PC-9 (cell line): Measurements from ENCODE around the gene GATAD2A. TPM values are rescaled to one million over a fixed set of nuclear protein-coding genes. Genes with fewer than 3 reads are reported as not detected.

Experiments used
- BruUV-seq: library from RNA; stranded (reverse); fragments of 400-500 nt; replicated peaks from 2 replicates; lab custom pipeline; 2021; lab: Mats Ljungman, UMichigan
- CTCF ChIA-PET: fragments of 300-600 bp; sonication (Branson Sonifier 250); formaldehyde crosslinking; loops from one replicate; lab custom pipeline; 2022; ENCODE audit warnings: antibody characterized with exemption; lab: Charles Lee
- POLR2A ChIA-PET: fragments of 300-600 bp; sonication (Branson Sonifier 250); formaldehyde crosslinking; loops from one replicate; lab custom pipeline; 2022; ENCODE audit warnings: antibody characterized with exemption; ENCODE audit not compliant: unreplicated experiment; lab: Charles Lee
- DNase-seq, 2 experiments: peaks; one replicate each; pipeline versions ENCODE4 v3.0.0 to v3.0.0-alpha.2; 2015 to 2022; ENCODE audit warnings: mixed read lengths in 1 of 2
- H2AFZ ChIP-seq: fragments of 200-600 bp; sonication (generic); 2 replicates; pipeline ENCODE4 v1.8.1; 2017; ENCODE audit warnings: antibody characterized with exemption
- H3F3A ChIP-seq: fragments of 200-600 bp; sonication (generic); 2 replicates; pipeline ENCODE4 v1.8.1; 2017; ENCODE audit warnings: antibody characterized with exemption, mild to moderate bottlenecking, low read depth; ENCODE audit not compliant: insufficient read depth
- H3K27ac ChIP-seq: fragments of 200-600 bp; sonication (generic); 2 replicates; pipeline ENCODE4 v1.6.1; 2016; ENCODE audit warnings: mixed run types
- H3K27me3 ChIP-seq: fragments of 200-600 bp; sonication (generic); 2 replicates; pipeline ENCODE4 v1.6.1; 2016; ENCODE audit warnings: low read depth, mixed run types; ENCODE audit not compliant: insufficient read depth
- H3K36me3 ChIP-seq: fragments of 200-600 bp; sonication (generic); 2 replicates; pipeline ENCODE4 v1.6.1; 2016; ENCODE audit warnings: low read depth, mixed run types
- H3K4me1 ChIP-seq: fragments of 200-600 bp; sonication (generic); replicated peaks from 2 replicates; pipeline ENCODE4 v1.6.1; 2016; ENCODE audit warnings: mixed run types; ENCODE audit not compliant: insufficient read depth
- H3K4me2 ChIP-seq: fragments of 200-600 bp; sonication (generic); 2 replicates; pipeline ENCODE4 v1.6.1; 2017; ENCODE audit warnings: mixed run types
- H3K4me3 ChIP-seq: fragments of 200-600 bp; sonication (generic); 2 replicates; pipeline ENCODE4 v1.6.1; 2016; ENCODE audit warnings: mixed run types
- H3K79me2 ChIP-seq: fragments of 200-600 bp; sonication (generic); 2 replicates; pipeline ENCODE4 v1.6.1; 2017; ENCODE audit warnings: low read depth, mixed run types
- H3K9me2 ChIP-seq: fragments of 200-600 bp; sonication (generic); 2 replicates; pipeline ENCODE4 v1.8.1; 2017; ENCODE audit warnings: mild to moderate bottlenecking; ENCODE audit not compliant: insufficient read depth
- H3K9me3 ChIP-seq: fragments of 200-600 bp; sonication (generic); 2 replicates; pipeline ENCODE4 v1.8.1; 2016; ENCODE audit warnings: low read depth; ENCODE audit not compliant: insufficient read depth
- H4K20me1 ChIP-seq: fragments of 200-600 bp; sonication (generic); 2 replicates; pipeline ENCODE4 v1.8.1; 2017; ENCODE audit not compliant: insufficient read depth
- EZH2 ChIP-seq: fragments of 200-600 bp; sonication (generic); IDR thresholded peaks from 2 replicates; pipeline ENCODE4 v1.8.0; 2017; ENCODE audit warnings: antibody characterized with exemption, low read depth
- intact Hi-C: fragments of 100-400 bp; cut with micrococcal nuclease; formaldehyde crosslinking; loops from one replicate; pipeline ENCODE4 v1.10.0; 2022; ENCODE audit not compliant: unreplicated experiment
- total RNA-seq: library from RNA; stranded (reverse); gene quantifications from 2 replicates; pipeline ENCODE4 v1.2.3, GENCODE V29; 2021
- TF ChIP-seq, protein P1 (sequence below): fragments of 200-600 bp; sonication (generic); conservative IDR thresholded peaks from 2 replicates; pipeline ENCODE4 v1.6.1; 2017; ENCODE audit warnings: mixed run types, antibody characterized with exemption, mild to moderate bottlenecking, moderate library complexity

GATAD2A gene
- total RNA-seq, 1 experiment from 2014 or later, result 129 TPM

DNA sequence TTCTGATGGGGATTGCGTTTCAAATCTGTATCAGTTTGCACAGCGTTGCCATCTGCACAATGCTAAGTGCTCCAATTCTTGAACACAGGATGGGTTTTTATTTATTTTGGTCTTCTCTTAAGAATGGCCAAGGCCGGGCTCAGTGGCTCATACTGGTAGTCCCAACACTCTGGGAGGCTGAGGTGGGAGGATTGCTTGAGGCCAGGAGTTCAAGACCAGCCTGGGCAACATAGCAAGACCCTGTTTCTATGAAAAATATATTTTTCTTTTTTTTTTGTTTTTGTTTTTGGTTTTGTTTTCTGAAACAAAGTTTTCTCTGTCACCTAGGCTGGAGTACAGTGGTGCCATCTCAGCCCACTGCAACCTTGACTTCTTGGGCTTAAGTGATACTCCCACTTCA is 117.7 kb downstream of the GATAD2A start:
- H3K4me2 ChIP-seq, result no peak overlapping the region
- no peaks in the 10 kb centered on the region for H3K9me2 ChIP-seq
- intact Hi-C loops, result no loop called here
- no peak for DNase-seq
- H3K27ac ChIP-seq, result no peak overlapping the region
- H3K36me3 ChIP-seq, result peaks cover 10% of the 10 kb centered on the region; the same call in 1 of the 2 replicates
- H3K4me1 ChIP-seq, result no peaks in the 10 kb centered on the region
- H2AFZ ChIP-seq, result no peak overlapping the region
- peaks cover 58% of the 10 kb centered on the region for H4K20me1 ChIP-seq
- ChIA-PET POLR2A (no interaction called here), CTCF (no interaction called here)
- TF ChIP-seq, protein P1, sequence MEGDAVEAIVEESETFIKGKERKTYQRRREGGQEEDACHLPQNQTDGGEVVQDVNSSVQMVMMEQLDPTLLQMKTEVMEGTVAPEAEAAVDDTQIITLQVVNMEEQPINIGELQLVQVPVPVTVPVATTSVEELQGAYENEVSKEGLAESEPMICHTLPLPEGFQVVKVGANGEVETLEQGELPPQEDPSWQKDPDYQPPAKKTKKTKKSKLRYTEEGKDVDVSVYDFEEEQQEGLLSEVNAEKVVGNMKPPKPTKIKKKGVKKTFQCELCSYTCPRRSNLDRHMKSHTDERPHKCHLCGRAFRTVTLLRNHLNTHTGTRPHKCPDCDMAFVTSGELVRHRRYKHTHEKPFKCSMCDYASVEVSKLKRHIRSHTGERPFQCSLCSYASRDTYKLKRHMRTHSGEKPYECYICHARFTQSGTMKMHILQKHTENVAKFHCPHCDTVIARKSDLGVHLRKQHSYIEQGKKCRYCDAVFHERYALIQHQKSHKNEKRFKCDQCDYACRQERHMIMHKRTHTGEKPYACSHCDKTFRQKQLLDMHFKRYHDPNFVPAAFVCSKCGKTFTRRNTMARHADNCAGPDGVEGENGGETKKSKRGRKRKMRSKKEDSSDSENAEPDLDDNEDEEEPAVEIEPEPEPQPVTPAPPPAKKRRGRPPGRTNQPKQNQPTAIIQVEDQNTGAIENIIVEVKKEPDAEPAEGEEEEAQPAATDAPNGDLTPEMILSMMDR, result no peak
- TF ChIP-seq EZH2, result no peak
- H3K27me3 ChIP-seq, result no peaks in the 10 kb centered on the region
- H3K79me2 ChIP-seq, result peaks cover 47% of the 10 kb centered on the region
- H3F3A ChIP-seq, result no peaks in the 10 kb centered on the region
- no peak overlapping the region for H3K4me3 ChIP-seq
- BruUV-seq, result no TSS peak
- H3K9me3 ChIP-seq, result no peaks in the 10 kb centered on the region

DNA sequence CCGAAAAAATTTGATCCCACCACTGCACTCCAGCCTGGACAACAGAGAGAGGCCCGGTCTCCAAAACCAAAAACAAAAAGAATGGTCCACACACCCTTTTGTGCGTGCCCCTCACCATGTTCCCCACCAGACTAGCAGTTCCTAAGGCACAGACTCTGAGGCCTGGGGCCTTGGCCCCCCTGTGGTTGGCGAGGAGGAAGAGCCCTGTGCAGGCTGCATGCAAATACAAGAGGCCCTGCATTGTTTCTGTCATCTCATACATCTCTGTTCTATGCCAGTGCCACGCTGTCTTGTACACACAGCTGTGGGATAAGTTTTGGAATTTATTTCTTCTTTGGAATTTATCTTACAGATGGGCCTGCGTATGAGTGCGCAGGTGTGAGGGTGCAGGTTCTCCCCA is 118.6 kb downstream of the GATAD2A start:
- TF ChIP-seq EZH2, result no peak
- TF ChIP-seq, protein P1, result no peak
- H4K20me1 ChIP-seq, result peaks cover 56% of the 10 kb centered on the region

DNA sequence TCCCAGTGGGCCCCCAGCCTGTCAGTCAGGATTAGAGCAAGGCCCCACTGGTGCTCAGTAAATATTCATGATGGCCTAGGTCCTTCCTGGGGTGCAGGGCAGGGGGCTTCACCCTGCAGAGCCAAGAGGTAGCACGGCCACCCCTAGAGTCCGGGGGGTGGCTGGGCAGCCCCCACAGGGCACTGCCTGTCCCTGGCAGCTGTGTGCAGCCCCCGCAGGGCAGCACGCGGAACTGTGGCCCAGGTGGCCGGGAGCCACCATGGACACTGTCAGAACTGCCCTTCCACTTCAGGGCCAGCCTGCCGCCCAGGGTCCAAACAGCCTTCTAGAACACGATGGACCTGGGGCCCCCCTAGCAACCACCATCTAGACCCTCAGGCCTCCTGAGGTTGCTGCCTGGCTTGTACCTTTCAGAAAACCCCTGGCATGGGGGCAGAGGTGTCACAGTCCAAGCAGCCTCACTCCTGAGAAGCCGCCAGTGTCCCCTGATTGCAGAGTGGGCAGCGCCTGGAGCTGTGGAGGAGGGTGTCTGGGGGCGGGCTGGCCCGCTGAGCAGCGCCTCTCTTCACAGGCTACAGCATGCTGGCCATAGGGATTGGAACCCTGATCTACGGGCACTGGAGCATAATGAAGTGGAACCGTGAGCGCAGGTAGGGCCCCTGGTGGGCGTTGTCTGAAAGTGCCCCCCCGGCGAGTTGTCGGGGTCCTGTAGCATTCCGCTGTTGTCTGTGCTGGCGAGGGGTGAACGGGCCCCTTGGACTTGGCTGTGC is 120.3 kb downstream of the GATAD2A start:
- no peak for TF ChIP-seq EZH2
- TF ChIP-seq, protein P1, result no peak
- H3K9me3 ChIP-seq, result no peaks in the 10 kb centered on the region
- POLR2A ChIA-PET, result no interaction called here
- peaks cover 51% of the 10 kb centered on the region for H4K20me1 ChIP-seq
- CTCF ChIA-PET, result no interaction called here
- BruUV-seq, result no TSS peak
- no peaks in the 10 kb centered on the region for H3K27me3 ChIP-seq
- H3K4me1 ChIP-seq, result no peaks in the 10 kb centered on the region
- no peaks in the 10 kb centered on the region for H3K9me2 ChIP-seq
- H3K36me3 ChIP-seq, result peaks cover 8% of the 10 kb centered on the region; the same call in 1 of the 2 replicates
- H3K4me3 ChIP-seq, result no peak overlapping the region
- intact Hi-C loops, result no loop called here
- H3K79me2 ChIP-seq, result peaks cover 24% of the 10 kb centered on the region
- H3K4me2 ChIP-seq, result no peak overlapping the region
- H3K27ac ChIP-seq, result no peak overlapping the region
- DNase-seq, result no peak
- no peak overlapping the region for H2AFZ ChIP-seq
- peaks cover 6% of the 10 kb centered on the region for H3F3A ChIP-seq

More for the DNA sequence above, 118.6 kb downstream of the GATAD2A start:
- no TSS peak for BruUV-seq
- intact Hi-C loops, result no loop called here
- H2AFZ ChIP-seq, result no peak overlapping the region
- no peaks in the 10 kb centered on the region for H3K9me2 ChIP-seq
- DNase-seq, result no peak
- H3F3A ChIP-seq, result no peaks in the 10 kb centered on the region; the same call in 1 of the 2 replicates
- no peak overlapping the region for H3K27ac ChIP-seq
- H3K9me3 ChIP-seq, result no peaks in the 10 kb centered on the region
- no peaks in the 10 kb centered on the region for H3K27me3 ChIP-seq
- ChIA-PET CTCF (no interaction called here), POLR2A (no interaction called here)
- H3K79me2 ChIP-seq, result peaks cover 39% of the 10 kb centered on the region
- no peak overlapping the region for H3K4me2 ChIP-seq
- H3K4me1 ChIP-seq, result no peaks in the 10 kb centered on the region
- H3K4me3 ChIP-seq, result no peak overlapping the region
- H3K36me3 ChIP-seq, result peaks cover 10% of the 10 kb centered on the region; the same call in 1 of the 2 replicates
